OCI-LY3 (cell line): ENCODE data around the gene IGFLR1.

Experiments
- CTCF ChIP-seq: fragments of 200-600, 300-600 bp; sonication (generic); IDR thresholded peaks from 2 replicates; pipeline ENCODE4 v1.5.1; 2014; ENCODE audit warnings: antibody characterized with exemption, low read length, low read depth
- EZH2phosphoT487 ChIP-seq: fragments of 200-600 bp; shearing (Covaris generic); IDR thresholded peaks from 2 replicates; pipeline ENCODE4 v1.6.1; 2018; ENCODE audit warnings: antibody characterized with exemption, mixed run types, low read depth

DNA sequence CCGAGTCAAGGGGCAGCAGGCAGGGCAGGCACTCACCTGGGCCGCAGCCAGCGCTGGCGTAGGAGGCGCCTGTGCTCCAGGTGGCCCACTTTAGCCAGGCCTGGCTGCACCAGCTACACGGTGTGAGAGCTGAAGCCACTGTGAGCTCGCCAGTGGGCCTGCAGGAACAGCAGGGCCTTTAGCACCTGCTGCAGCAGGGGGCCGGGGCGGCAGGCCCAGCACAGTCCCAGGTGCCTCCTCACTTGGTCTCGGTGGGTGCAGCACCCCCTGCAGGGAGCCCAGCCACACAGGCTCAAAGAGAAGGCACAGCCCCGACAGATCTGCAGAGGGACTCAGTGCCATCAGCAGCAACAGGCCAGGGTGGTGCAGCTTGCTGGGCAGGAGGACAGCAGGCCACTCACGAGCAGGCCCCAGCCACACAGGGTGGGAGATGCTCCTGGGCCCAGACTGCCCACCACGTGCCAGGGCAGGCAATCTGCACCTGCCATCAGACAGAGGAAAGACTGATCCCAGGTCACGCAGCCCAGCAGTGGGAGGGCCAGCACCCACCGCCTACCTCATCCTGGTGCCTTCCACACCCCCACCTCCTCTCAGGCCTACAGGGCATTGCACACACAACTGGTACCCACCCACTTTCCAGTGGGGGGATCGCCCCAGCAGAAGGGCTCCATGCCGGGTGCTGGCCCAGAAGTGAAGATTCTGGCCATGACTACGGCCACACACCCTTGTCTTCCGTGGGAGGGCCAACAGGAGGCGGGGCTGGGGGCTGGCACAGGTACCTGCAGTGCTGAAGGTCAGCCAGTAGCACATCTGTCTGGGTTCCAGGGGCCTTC lies 48.9 kb upstream of the IGFLR1 start:
- TF ChIP-seq CTCF (peak; percentile 44), EZH2phosphoT487 (no peak)
